MCF 10A (cell line): ENCODE measurements around the gene ZFP36L2. TPM values are rescaled to one million over a fixed set of nuclear protein-coding genes. Genes with fewer than 3 reads are reported as not detected.

Source experiments
- BruUV-seq: library from RNA; stranded (reverse); fragments of 400-500 nt; replicated peaks from 2 replicates; lab custom pipeline; 2021; lab: Mats Ljungman, UMichigan
- CTCF ChIA-PET: fragments of 300-600 bp; sonication (Branson Sonifier 250); formaldehyde crosslinking; extraction: SDS; loops from one replicate; lab custom pipeline; 2021; ENCODE audit warnings: antibody characterized with exemption, inconsistent platforms; lab: Yijun Ruan, JAX
- POLR2A ChIA-PET: fragments of 300-600, 350-650 bp; sonication (Branson Sonifier 250); formaldehyde crosslinking; extraction: SDS; loops from one replicate; lab custom pipeline; 2020; ENCODE audit warnings: antibody characterized with exemption, inconsistent platforms; lab: Yijun Ruan, JAX
- DNase-seq: peaks from one replicate; pipeline ENCODE4 v3.0.0-alpha.2; 2018; ENCODE audit not compliant: unreplicated experiment
- H3K27ac Mint-ChIP-seq: one replicate; pipeline ENCODE4 v1.8.0; 2022; ENCODE audit warnings: mild to moderate bottlenecking, low read depth, mixed read lengths; ENCODE audit not compliant: unreplicated experiment
- H3K27me3 Mint-ChIP-seq: one replicate; pipeline ENCODE4 v1.8.0; 2022; ENCODE audit warnings: mixed read lengths; ENCODE audit not compliant: insufficient read depth, unreplicated experiment
- H3K36me3 Mint-ChIP-seq: one replicate; pipeline ENCODE4 v1.8.0; 2022; ENCODE audit warnings: mild to moderate bottlenecking, moderate library complexity, mixed read lengths; ENCODE audit not compliant: insufficient read depth, unreplicated experiment
- H3K4me1 Mint-ChIP-seq: one replicate; pipeline ENCODE4 v1.8.0; 2022; ENCODE audit warnings: mixed read lengths; ENCODE audit not compliant: insufficient read depth, unreplicated experiment
- H3K4me3 Mint-ChIP-seq: one replicate; pipeline ENCODE4 v1.8.0; 2022; ENCODE audit warnings: mild to moderate bottlenecking, moderate library complexity, mixed read lengths; ENCODE audit not compliant: unreplicated experiment
- H3K9me3 Mint-ChIP-seq: one replicate; pipeline ENCODE4 v1.8.0; 2022; ENCODE audit warnings: mixed read lengths; ENCODE audit not compliant: unreplicated experiment
- intact Hi-C: fragments of 100-400 bp; cut with micrococcal nuclease; formaldehyde crosslinking; loops from 2 replicates; pipeline ENCODE4 v1.14.1; 2022
- total RNA-seq: library from RNA; stranded (reverse); gene quantifications from 2 replicates; pipeline ENCODE4 v1.2.3, GENCODE V29; 2022
- TF ChIP-seq, protein P1 (sequence below): fragments of 200-600 bp; IDR thresholded peaks from one replicate; pipeline ENCODE4 v1.8.0; 2022; ENCODE audit warnings: antibody characterized with exemption, mild to moderate bottlenecking; ENCODE audit not compliant: unreplicated experiment

Gene ZFP36L2
- total RNA-seq, 1 experiment from 2014 or later, result 162 TPM

DNA sequence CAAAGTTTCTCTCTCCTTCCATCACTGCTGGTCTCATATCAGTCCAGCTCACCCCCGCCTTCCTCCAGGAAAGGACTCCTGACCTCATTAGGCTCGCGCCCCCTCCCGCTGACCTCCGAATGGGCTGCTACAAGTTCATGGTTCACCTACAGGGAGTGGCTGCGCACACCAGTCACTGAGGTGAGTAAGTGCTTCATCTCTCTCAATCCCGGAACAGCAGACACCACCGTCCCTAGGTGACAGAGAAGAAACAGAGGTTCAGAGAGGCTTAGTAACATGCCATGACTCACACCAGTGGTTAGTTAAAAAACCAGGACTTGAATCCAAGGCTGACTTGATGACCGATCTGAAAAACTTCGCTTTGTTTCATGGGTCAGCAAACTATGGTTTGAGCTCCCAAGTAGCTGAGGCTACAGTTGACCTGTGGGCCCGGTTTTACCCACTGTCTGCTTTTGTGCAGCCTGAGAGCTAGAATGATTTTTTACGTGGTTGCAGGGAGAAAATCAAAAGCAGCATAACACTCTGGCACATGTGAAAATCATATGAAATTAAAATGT is 42.0 kb downstream of the ZFP36L2 start:
- peaks cover 29% of the 10 kb centered on the region for H3K4me1 Mint-ChIP-seq
- BruUV-seq, result no TSS peak
- ChIA-PET CTCF (no interaction called here), POLR2A (interaction anchor here (0.7 to 12.3 kb wide), 2 partner anchors 39 to 269 kb away, joined by 3 to 329 read pairs; partner anchors contain the start of gene ZFP36L2)
- peak overlapping the region; percentile 92 for H3K27ac Mint-ChIP-seq
- no peaks in the 10 kb centered on the region for H3K9me3 Mint-ChIP-seq
- peak; percentile 89 for DNase-seq
- intact Hi-C loops, result loop anchor here (1.0 kb wide), 1 partner anchor 26 kb away; no protein-coding TSS in a partner anchor
- H3K36me3 Mint-ChIP-seq, result no peaks in the 10 kb centered on the region
- TF ChIP-seq, protein P1, sequence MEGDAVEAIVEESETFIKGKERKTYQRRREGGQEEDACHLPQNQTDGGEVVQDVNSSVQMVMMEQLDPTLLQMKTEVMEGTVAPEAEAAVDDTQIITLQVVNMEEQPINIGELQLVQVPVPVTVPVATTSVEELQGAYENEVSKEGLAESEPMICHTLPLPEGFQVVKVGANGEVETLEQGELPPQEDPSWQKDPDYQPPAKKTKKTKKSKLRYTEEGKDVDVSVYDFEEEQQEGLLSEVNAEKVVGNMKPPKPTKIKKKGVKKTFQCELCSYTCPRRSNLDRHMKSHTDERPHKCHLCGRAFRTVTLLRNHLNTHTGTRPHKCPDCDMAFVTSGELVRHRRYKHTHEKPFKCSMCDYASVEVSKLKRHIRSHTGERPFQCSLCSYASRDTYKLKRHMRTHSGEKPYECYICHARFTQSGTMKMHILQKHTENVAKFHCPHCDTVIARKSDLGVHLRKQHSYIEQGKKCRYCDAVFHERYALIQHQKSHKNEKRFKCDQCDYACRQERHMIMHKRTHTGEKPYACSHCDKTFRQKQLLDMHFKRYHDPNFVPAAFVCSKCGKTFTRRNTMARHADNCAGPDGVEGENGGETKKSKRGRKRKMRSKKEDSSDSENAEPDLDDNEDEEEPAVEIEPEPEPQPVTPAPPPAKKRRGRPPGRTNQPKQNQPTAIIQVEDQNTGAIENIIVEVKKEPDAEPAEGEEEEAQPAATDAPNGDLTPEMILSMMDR, result no peak
- no peaks in the 10 kb centered on the region for H3K27me3 Mint-ChIP-seq
- no peak overlapping the region for H3K4me3 Mint-ChIP-seq

DNA sequence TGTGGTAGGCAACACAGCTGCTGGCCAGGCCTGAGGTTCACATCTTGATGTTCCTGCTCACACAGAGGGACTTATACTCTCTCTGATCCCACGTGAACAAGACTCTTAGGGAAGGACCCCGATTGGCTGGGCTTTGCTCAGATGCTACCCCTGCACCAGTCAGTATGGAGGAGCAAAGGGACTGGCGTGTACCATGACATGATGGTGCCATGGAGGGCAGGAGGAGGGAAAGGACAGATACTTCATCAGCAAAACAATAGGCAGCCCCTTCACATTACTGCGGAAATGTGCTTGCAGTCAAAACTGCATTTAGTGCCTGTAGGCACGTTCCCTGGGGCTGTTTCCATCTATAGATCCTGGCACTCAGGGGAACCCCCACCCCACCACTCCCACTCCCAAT is 42.7 kb downstream of the ZFP36L2 start:
- ChIA-PET POLR2A (interaction anchor here (0.8 to 12.3 kb wide), 2 partner anchors 26 to 40 kb away, joined by 4 to 329 read pairs; partner anchors contain the start of gene ZFP36L2), CTCF (no interaction called here)
- TF ChIP-seq, protein P1, result no peak
- no peaks in the 10 kb centered on the region for H3K27me3 Mint-ChIP-seq
- no peaks in the 10 kb centered on the region for H3K9me3 Mint-ChIP-seq
- intact Hi-C loops, result loop anchor here (1.0 kb wide), 1 partner anchor 25 kb away; no protein-coding TSS in a partner anchor
- peak overlapping the region; percentile 92 for H3K27ac Mint-ChIP-seq
- BruUV-seq, result no TSS peak
- no peak for DNase-seq
- H3K4me3 Mint-ChIP-seq, result no peak overlapping the region
- H3K4me1 Mint-ChIP-seq, result peaks cover 36% of the 10 kb centered on the region
- H3K36me3 Mint-ChIP-seq, result no peaks in the 10 kb centered on the region

DNA sequence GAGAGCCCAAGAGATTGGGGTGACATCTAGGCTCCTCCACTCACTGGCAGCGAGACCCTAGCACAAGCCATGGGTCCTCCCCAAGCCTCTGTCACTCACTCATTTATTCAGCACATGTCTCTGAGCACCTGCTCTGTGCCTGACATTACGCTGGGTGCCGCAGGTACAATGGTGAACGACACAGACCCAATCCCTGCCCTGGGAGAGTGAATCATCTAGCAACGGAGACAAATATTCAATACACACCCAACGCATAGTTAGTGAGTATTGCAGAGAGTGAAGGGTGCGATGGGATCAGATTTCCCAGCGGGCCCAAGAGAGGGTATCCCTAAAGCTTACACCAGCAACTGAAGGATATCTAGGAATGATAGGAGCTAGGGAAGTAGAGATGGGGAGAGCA is 45.5 kb downstream of the ZFP36L2 start:
- H3K4me3 Mint-ChIP-seq, result peak overlapping the region; percentile 11
- CTCF ChIA-PET, result interaction anchor here (0.6 to 5.6 kb wide), 16 partner anchors 11 to 303 kb away, joined by 3 to 59 read pairs (median 4); partner anchors contain the start of gene ZFP36L2
- no TSS peak for BruUV-seq

DNA sequence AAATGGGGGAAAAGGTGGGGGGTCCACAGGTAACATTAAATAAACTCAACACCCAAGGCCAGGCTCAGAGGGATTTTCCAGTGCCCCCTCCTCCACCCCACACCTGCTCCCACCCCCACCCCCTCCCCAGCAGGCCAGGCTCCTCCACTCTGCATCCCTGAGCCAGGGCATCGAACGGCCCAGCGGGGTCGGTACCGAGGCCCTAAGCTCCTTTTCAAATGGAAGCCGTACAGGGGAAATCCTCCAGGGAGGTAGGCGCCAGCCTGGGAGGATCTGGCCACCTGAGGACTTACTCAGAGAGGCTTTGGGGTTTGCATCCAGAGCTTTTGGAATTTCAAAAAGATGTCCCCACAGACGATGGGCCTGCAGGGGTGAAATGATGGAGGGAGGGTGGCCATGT is 46.5 kb downstream of the ZFP36L2 start:
- CTCF ChIA-PET, result interaction anchor here (0.6 to 5.6 kb wide), 20 partner anchors 9 to 361 kb away, joined by 3 to 59 read pairs (median 4); partner anchors contain the start of gene ZFP36L2

More for the DNA sequence above, 45.5 kb downstream of the ZFP36L2 start:
- H3K36me3 Mint-ChIP-seq, result no peaks in the 10 kb centered on the region
- POLR2A ChIA-PET, result interaction anchor here (0.6 to 12.3 kb wide), 19 partner anchors 13 to 488 kb away, joined by 3 to 329 read pairs (median 6); partner anchors contain the start of gene ZFP36L2
- TF ChIP-seq, protein P1, result no peak
- no peaks in the 10 kb centered on the region for H3K27me3 Mint-ChIP-seq
- H3K4me1 Mint-ChIP-seq, result peaks cover 50% of the 10 kb centered on the region
- peak; percentile 80 for DNase-seq
- H3K9me3 Mint-ChIP-seq, result no peaks in the 10 kb centered on the region
- H3K27ac Mint-ChIP-seq, result peak overlapping the region; percentile 99
- intact Hi-C loops, result loop anchor here (2.0 kb wide), 1 partner anchor 42 kb away; no protein-coding TSS in a partner anchor

More for the DNA sequence above, 46.5 kb downstream of the ZFP36L2 start:
- Mint-ChIP-seq H3K36me3 (no peaks in the 10 kb centered on the region), H3K4me3 (no peak overlapping the region), H3K9me3 (no peaks in the 10 kb centered on the region), H3K4me1 (peaks cover 50% of the 10 kb centered on the region), H3K27ac (peak overlapping the region; percentile 99), H3K27me3 (no peaks in the 10 kb centered on the region)
- BruUV-seq, result no TSS peak
- TF ChIP-seq, protein P1, result no peak
- intact Hi-C loops, result loop anchor here (2.0 kb wide), 2 partner anchors 43 to 49 kb away; no protein-coding TSS in a partner anchor
- no peak for DNase-seq
- POLR2A ChIA-PET, result interaction anchor here (0.6 to 12.3 kb wide), 17 partner anchors 12 to 361 kb away, joined by 3 to 329 read pairs (median 7); partner anchors contain the start of gene ZFP36L2
